ENCODE data around the gene CFAP65.

CFAP65 gene

GRCh38 chr2:219054956-219055903 is 13.9 kb upstream of the CFAP65 start:
- H4K8ac ChIP-seq (ENCODE audit: low read depth, low read length), result no peak overlapping the region
- no peak overlapping the region for H2BK5ac ChIP-seq (ENCODE audit: low read depth, low read length, poor library complexity)
- no peak overlapping the region for H3K27ac ChIP-seq (ENCODE audit: low read depth, low read length)
- H3K4me1 ChIP-seq (ENCODE audit: control insufficient read depth in 1 of 2, insufficient read depth in 2 of 2, low read length in 2 of 2), result peaks cover 0 to 2% of the 10 kb centered on the region in 2 experiments
- WGBS (ENCODE audit: extremely low coverage, insufficient coverage, insufficient read length), result no CpG with 5 or more reads among the region's 43 CpGs
- no peak overlapping the region for H4K91ac ChIP-seq (ENCODE audit: low read depth, low read length)
- peaks cover 5% of the 10 kb centered on the region for H3K9me3 ChIP-seq (ENCODE audit: insufficient read depth, low read depth, low read length)
- no peak overlapping the region for H3K4me2 ChIP-seq (ENCODE audit: low read length)
- H3K27me3 ChIP-seq (ENCODE audit: insufficient read depth, low read length), result peaks cover 53% of the 10 kb centered on the region
- H3K79me1 ChIP-seq (ENCODE audit: low read length), result no peaks in the 10 kb centered on the region
- H3K36me3 ChIP-seq (ENCODE audit: control insufficient read depth in 1 of 2, insufficient read depth in 2 of 2, low read length in 2 of 2), result no peaks in the 10 kb centered on the region
- H2BK12ac ChIP-seq (ENCODE audit: low read length), result no peak overlapping the region
- H3K14ac ChIP-seq (ENCODE audit: low read length), result no peak overlapping the region
- DNase-seq, result no peak
- no peak overlapping the region for H2BK120ac ChIP-seq (ENCODE audit: insufficient read depth, low read length, poor library complexity)
- no peak overlapping the region for H3K23ac ChIP-seq (ENCODE audit: low read length)
- no peak overlapping the region for H2AK5ac ChIP-seq (ENCODE audit: low read length)
- H3K4ac ChIP-seq (ENCODE audit: low read depth, low read length), result no peak overlapping the region
- no peak overlapping the region for H3K4me3 ChIP-seq (ENCODE audit: low read depth, low read length)
- no peak overlapping the region for H3K9ac ChIP-seq (ENCODE audit: low read length)
- H3K79me2 ChIP-seq (ENCODE audit: control insufficient read depth, insufficient read depth, low read length, poor library complexity), result no peaks in the 10 kb centered on the region
- H2AFZ ChIP-seq (ENCODE audit: insufficient read depth, low read length, poor library complexity), result no peak overlapping the region
- no peak overlapping the region for H4K12ac ChIP-seq (ENCODE audit: low read depth, low read length)
- no peak overlapping the region for H3K18ac ChIP-seq (ENCODE audit: low read length)

- H3K27ac ChIP-seq (ENCODE audit: low read depth, low read length), result no peak overlapping the region
- H3K23ac ChIP-seq (ENCODE audit: low read length), result no peak overlapping the region
- no CpG with 5 or more reads among the region's 6 CpGs for WGBS (ENCODE audit: extremely low coverage, insufficient coverage, insufficient read length)
- no peak overlapping the region for H3K18ac ChIP-seq (ENCODE audit: low read length)
- H2AFZ ChIP-seq (ENCODE audit: insufficient read depth, low read length, poor library complexity), result no peak overlapping the region
- no peak overlapping the region for H2BK120ac ChIP-seq (ENCODE audit: insufficient read depth, low read length, poor library complexity)
- DNase-seq, result no peak
- H3K79me1 ChIP-seq (ENCODE audit: low read length), result no peaks in the 10 kb centered on the region
- no peak overlapping the region for H4K8ac ChIP-seq (ENCODE audit: low read depth, low read length)
- no peak overlapping the region for H3K14ac ChIP-seq (ENCODE audit: low read length)
- H3K4ac ChIP-seq (ENCODE audit: low read depth, low read length), result no peak overlapping the region
- no peak overlapping the region for H3K9ac ChIP-seq (ENCODE audit: low read length)
- H2BK12ac ChIP-seq (ENCODE audit: low read length), result no peak overlapping the region
- no peaks in the 10 kb centered on the region for H3K4me1 ChIP-seq (ENCODE audit: control insufficient read depth in 1 of 2, insufficient read depth in 2 of 2, low read length in 2 of 2)
- no peaks in the 10 kb centered on the region for H3K79me2 ChIP-seq (ENCODE audit: control insufficient read depth, insufficient read depth, low read length, poor library complexity)
- no peak overlapping the region for H2AK5ac ChIP-seq (ENCODE audit: low read length)
- H2BK5ac ChIP-seq (ENCODE audit: low read depth, low read length, poor library complexity), result no peak overlapping the region
- H3K27me3 ChIP-seq (ENCODE audit: insufficient read depth, low read length), result peaks cover 5% of the 10 kb centered on the region
- no peak overlapping the region for H3K4me2 ChIP-seq (ENCODE audit: low read length)
- H4K91ac ChIP-seq (ENCODE audit: low read depth, low read length), result no peak overlapping the region
- no peak overlapping the region for H4K12ac ChIP-seq (ENCODE audit: low read depth, low read length)
- H3K4me3 ChIP-seq (ENCODE audit: low read depth, low read length), result no peak overlapping the region
- H3K36me3 ChIP-seq (ENCODE audit: control insufficient read depth in 1 of 2, insufficient read depth in 2 of 2, low read length in 2 of 2), result no peaks in the 10 kb centered on the region
- no peaks in the 10 kb centered on the region for H3K9me3 ChIP-seq (ENCODE audit: insufficient read depth, low read depth, low read length)
Measured at GRCh38 chr2:219049282-219049681, 8.0 kb upstream of the CFAP65 start.

- H3K27ac ChIP-seq (ENCODE audit: low read depth, low read length), result no peak overlapping the region
- peak; percentile 10 to 56 for DNase-seq
- no peak overlapping the region for H4K91ac ChIP-seq (ENCODE audit: low read depth, low read length)
- no peak overlapping the region for H4K8ac ChIP-seq (ENCODE audit: low read depth, low read length)
- H2BK12ac ChIP-seq (ENCODE audit: low read length), result no peak overlapping the region
- no peak overlapping the region for H2BK5ac ChIP-seq (ENCODE audit: low read depth, low read length, poor library complexity)
- H3K14ac ChIP-seq (ENCODE audit: low read length), result no peak overlapping the region
- H3K9ac ChIP-seq (ENCODE audit: low read length), result no peak overlapping the region
- peaks cover 12% of the 10 kb centered on the region for H3K27me3 ChIP-seq (ENCODE audit: insufficient read depth, low read length)
- H3K4ac ChIP-seq (ENCODE audit: low read depth, low read length), result no peak overlapping the region
- no peak overlapping the region for H3K23ac ChIP-seq (ENCODE audit: low read length)
- no CpG with 5 or more reads among the region's 6 CpGs for WGBS (ENCODE audit: extremely low coverage, insufficient coverage, insufficient read length)
- H3K4me1 ChIP-seq (ENCODE audit: control insufficient read depth in 1 of 2, insufficient read depth in 2 of 2, low read length in 2 of 2), result peaks cover 0 to 2% of the 10 kb centered on the region in 2 experiments
- H3K36me3 ChIP-seq (ENCODE audit: control insufficient read depth in 1 of 2, insufficient read depth in 2 of 2, low read length in 2 of 2), result no peaks in the 10 kb centered on the region
- no peak overlapping the region for H2BK120ac ChIP-seq (ENCODE audit: insufficient read depth, low read length, poor library complexity)
- H3K4me3 ChIP-seq (ENCODE audit: low read depth, low read length), result no peak overlapping the region
- H3K79me2 ChIP-seq (ENCODE audit: control insufficient read depth, insufficient read depth, low read length, poor library complexity), result no peaks in the 10 kb centered on the region
- H2AFZ ChIP-seq (ENCODE audit: insufficient read depth, low read length, poor library complexity), result no peak overlapping the region
- no peak overlapping the region for H2AK5ac ChIP-seq (ENCODE audit: low read length)
- H3K4me2 ChIP-seq (ENCODE audit: low read length), result no peak overlapping the region
- H3K9me3 ChIP-seq (ENCODE audit: insufficient read depth, low read depth, low read length), result no peaks in the 10 kb centered on the region
- no peaks in the 10 kb centered on the region for H3K79me1 ChIP-seq (ENCODE audit: low read length)
- H3K18ac ChIP-seq (ENCODE audit: low read length), result no peak overlapping the region
- no peak overlapping the region for H4K12ac ChIP-seq (ENCODE audit: low read depth, low read length)
Measured at GRCh38 chr2:219045937-219046550, 4.7 kb upstream of the CFAP65 start.

- no peaks in the 10 kb centered on the region for H3K79me2 ChIP-seq (ENCODE audit: control insufficient read depth, insufficient read depth, low read length, poor library complexity)
- H4K12ac ChIP-seq (ENCODE audit: low read depth, low read length), result no peak overlapping the region
- no peak overlapping the region for H2AK5ac ChIP-seq (ENCODE audit: low read length)
- no peak overlapping the region for H4K8ac ChIP-seq (ENCODE audit: low read depth, low read length)
- no peak overlapping the region for H3K14ac ChIP-seq (ENCODE audit: low read length)
- H3K27ac ChIP-seq (ENCODE audit: low read depth, low read length), result no peak overlapping the region
- no peak overlapping the region for H3K18ac ChIP-seq (ENCODE audit: low read length)
- no peak overlapping the region for H3K9ac ChIP-seq (ENCODE audit: low read length)
- H3K4me1 ChIP-seq (ENCODE audit: control insufficient read depth in 1 of 2, insufficient read depth in 2 of 2, low read length in 2 of 2), result peaks cover 0 to 2% of the 10 kb centered on the region in 2 experiments
- no CpG with 5 or more reads among the region's 2 CpGs for whole genome bisulfite sequencing (ENCODE audit: extremely low coverage, insufficient coverage, insufficient read length)
- H3K4ac ChIP-seq (ENCODE audit: low read depth, low read length), result no peak overlapping the region
- H4K91ac ChIP-seq (ENCODE audit: low read depth, low read length), result no peak overlapping the region
- H3K36me3 ChIP-seq (ENCODE audit: control insufficient read depth in 1 of 2, insufficient read depth in 2 of 2, low read length in 2 of 2), result no peaks in the 10 kb centered on the region
- no peaks in the 10 kb centered on the region for H3K79me1 ChIP-seq (ENCODE audit: low read length)
- no peak overlapping the region for H3K4me2 ChIP-seq (ENCODE audit: low read length)
- no peak overlapping the region for H2AFZ ChIP-seq (ENCODE audit: insufficient read depth, low read length, poor library complexity)
- no peaks in the 10 kb centered on the region for H3K9me3 ChIP-seq (ENCODE audit: insufficient read depth, low read depth, low read length)
- no peak for DNase-seq
- H2BK120ac ChIP-seq (ENCODE audit: insufficient read depth, low read length, poor library complexity), result no peak overlapping the region
- H2BK12ac ChIP-seq (ENCODE audit: low read length), result no peak overlapping the region
- H3K4me3 ChIP-seq (ENCODE audit: low read depth, low read length), result no peak overlapping the region
- no peak overlapping the region for H2BK5ac ChIP-seq (ENCODE audit: low read depth, low read length, poor library complexity)
- H3K23ac ChIP-seq (ENCODE audit: low read length), result no peak overlapping the region
- peaks cover 9% of the 10 kb centered on the region for H3K27me3 ChIP-seq (ENCODE audit: insufficient read depth, low read length)
Measured at GRCh38 chr2:219042750-219043149, 1.4 kb upstream of the CFAP65 start.

Data from trophoblast cell (in vitro differentiated cells and primary cell).